GM18861 (cell line): ENCODE data around the gene UNC5A.

Experiments used
- ATAC-seq: cut with Tn5 transposase; IDR thresholded peaks from one replicate; pipeline ENCODE4 v1.9.1; 2021; ENCODE audit not compliant: unreplicated experiment

UNC5A gene

DNA sequence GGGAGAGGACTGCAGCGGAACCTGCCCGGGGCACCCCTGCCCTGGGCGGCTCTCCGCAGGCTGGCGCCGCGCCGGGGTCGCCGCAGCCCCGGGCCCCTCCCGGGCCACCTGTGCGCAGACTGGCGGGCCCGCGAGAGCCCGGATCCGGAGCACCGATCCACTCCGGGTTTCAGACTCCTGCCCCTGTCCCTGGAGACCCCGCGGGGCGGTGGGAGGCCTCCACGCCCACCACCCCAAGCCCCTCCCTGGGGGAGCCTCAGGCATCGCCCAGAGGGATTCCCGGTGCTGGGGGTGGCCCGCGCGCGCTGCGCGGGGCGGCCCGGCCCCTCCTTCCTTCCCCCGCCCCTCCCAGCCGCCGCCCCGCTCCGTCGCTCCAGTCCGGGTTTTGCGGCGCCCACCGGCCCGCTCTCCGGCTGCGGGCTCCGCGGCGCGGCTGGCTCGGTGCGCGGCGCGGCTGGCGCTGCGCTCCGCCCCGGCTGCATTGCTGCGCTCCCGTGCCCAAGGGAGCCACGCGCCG lies at the start of gene UNC5A:
TSS of gene UNC5A (plus strand) at position 479 of the 517 bp plus-strand sequence. CDS start 192 bp downstream, outside the sequence.
- no peak for ATAC-seq

DNA sequence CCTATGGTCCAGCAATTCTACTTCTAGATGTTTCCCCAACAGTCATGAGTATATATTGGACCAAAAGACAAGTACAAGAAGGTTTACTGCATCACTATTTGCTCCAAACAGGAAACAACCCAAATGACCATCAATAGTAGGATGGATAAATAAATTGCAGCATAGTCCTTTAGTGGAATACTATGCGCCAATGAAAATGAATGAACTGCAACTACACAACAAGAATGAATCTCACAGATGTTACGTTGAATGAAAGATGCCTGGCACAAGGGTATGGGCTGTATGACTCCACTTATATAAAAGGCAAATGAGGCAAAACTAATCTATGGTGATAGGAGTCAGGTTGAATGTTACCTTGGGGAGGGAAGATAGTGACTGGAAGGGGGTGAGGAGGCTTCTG lies 48.6 kb upstream of the UNC5A start:
- no peak for ATAC-seq

DNA sequence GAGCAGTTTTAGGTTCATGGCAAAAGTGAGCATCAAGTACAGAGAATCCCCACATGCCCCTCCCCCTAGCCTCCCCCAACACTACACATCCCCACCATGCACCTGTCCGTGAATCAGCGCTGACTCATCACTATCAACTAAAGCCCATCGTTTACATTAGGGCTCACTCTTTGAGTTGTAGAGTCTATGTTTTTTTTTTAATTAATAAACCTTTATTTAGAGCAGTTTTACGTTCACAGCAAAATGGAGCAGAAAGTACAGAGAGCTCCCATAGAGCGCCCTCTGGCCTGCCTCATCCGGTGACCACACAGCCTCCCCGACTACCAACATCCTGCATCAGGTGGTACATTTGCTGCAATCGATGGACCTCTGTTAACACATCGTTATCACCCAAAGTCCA lies 47.9 kb upstream of the UNC5A start:
- ATAC-seq, result no peak

DNA sequence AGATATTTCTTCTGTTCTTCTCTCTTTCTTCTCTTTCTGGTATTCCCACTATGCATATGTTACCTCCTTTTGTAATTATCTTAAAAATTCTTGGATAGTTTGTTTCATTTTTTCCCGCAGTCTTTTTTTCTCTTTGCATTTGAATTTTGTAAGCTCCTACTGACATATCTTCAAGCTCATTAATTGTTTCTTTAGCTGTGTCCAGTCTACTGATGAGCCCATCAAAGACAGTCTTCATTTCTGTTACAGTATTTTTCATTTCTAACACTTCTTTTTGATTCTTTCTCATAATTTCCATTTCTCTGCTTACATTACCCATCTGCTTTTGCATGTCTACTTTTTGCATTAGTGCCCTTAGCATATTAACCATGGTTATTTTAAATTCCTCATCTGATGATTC lies 44.7 kb upstream of the UNC5A start:
- ATAC-seq, result no peak

DNA sequence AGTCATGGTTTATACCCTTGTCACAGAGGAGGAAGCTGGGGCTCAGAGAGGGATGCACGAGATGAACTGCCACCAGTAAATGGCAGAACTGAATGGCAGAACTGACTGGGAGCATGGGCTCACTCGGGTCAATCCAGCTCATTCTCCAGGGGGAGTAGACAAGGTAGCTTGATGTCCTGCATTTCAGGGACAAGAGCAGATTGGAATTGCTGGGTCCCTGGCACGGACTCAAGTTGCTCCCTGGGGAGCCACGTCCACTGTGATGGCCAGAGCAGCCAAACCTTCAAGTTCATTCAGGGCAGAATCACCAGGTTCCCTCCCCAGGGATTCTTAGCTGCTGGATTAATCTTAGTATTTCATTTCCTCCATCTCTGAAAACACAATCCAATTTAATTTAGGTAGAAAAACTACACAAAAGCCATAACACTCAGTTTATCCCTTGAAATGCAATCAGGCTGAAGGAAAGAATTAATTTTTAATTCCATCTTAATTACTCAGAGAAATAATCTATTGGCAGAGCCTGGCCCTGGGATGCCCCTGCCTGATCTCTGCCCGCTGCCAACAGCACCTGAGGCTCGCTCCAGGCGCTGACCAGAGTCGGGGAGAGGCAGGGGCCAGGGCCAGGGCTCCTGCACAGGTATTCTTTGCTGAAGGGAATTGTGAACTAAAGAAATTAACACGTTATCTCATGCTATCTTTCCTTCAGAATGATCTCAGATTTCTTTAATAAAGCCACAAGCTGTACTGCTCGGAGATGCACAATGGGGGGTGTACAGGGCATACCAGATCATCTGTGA lies 42.0 kb upstream of the UNC5A start:
- no peak for ATAC-seq

DNA sequence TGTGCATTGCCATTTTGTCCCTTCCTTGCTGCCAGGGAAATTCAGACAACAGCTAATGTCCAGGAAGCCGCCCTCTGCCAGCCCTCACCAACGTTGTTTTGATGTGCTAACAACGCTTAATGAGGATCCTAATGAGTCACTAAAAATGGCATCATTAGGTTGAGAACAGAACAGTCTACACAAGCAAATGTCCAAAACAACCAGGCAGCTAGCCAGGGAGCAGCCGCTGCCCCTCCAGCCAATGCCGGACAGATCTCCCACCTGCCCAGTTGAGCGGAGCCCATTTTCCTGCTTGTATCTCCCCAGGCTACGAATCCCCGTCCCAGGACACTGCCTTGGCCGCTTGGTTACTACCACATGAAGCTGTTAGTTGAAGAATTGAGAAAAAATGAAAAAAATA lies 40.4 kb upstream of the UNC5A start:
- ATAC-seq, result no peak

DNA sequence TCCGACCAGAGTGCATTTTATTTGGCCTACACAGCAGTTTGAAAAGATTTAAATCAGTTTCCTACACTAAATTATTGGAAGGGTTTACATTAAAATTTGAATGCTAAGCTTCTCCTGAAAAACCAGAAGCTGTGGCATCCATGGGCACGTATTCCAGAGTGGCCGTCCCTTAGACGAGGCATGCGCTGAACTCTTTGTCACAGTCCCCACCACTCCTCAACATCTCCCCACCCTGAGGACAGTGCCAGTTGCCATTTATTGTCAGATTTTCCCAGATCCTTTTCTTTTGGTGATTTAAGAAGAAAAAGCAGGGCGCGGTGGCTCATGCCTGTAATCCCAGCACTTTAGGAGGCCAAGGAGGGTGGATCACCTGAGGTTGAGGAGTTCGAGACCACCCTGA lies 39.9 kb upstream of the UNC5A start:
- ATAC-seq, result no peak

DNA sequence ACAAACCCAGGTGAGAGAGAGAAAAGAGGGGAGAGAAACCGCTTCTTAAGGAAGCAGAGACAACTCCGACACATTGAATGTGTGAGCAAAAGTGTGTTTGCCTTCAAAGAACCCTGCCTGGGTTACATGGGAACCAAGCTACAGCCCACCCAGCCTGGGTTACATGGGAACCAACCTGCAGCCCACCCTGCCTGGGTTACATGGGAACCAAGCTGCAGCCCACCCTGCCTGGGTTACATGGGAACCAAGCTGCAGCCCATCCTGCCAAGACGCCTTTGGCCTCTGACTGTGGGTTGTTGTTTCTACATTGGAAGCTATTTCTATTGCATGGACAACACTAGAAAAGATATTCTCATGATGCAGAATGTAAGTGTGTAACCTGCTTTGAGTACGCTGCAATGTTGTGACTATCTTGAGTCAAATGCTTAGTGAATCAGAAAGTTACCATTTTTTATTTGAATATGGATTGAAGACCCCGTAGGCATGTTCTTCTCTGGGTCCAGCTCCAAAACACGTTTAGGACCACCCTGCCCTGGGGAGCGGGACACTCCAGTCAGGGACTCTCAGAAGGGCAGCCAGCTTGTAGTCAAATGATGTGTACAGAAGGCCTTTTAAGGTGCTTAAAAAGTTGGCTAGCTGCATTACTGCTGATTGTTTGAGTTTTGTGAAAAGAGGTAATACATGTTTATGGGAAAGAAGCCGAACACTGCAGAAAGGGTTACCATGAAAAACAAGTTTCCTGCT lies 39.1 kb upstream of the UNC5A start:
- no peak for ATAC-seq

DNA sequence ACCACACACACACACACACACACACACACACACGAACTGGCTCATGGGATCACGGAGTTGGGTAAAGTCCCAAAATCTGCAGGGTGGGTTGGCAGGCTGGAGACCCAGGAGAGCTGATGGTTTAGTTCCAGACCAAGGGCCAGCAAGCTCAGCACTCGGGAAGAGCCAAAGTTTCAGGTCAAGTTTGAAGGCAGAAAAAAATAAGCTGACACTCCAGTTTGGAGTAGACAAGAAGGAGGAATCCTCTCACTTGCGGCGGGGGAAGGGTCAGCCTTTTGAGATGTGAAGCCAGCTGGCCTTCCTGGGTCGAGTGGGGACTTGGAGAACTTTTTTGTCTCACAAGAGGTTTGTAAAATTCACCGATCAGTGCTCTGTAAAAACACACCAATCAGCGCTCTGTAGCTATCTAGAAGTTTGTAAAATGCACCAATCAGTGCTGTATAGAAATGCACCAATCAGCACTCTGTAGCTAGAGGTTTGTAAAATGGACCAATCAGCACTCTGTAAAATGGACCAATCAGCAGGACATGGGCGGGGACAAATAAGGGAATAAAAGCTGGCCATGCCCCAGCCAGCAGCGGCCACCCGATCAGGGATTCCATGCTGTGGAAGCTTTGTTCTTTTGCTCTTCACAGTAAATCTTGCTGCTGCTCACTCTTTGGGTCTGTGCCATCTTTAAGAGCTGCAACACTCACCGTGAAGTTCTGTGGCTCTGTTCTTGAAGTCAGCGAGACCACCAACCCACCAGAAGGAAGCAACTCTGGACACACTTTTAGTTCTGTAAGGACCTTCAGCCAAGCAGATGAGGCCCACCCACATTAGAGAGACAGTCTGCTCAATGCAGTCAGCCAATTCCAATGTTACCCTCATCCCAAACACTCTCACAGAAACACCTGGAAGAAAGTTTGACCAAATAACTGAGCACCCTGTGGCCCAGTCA lies 37.8 kb upstream of the UNC5A start:
- no peak for ATAC-seq

DNA sequence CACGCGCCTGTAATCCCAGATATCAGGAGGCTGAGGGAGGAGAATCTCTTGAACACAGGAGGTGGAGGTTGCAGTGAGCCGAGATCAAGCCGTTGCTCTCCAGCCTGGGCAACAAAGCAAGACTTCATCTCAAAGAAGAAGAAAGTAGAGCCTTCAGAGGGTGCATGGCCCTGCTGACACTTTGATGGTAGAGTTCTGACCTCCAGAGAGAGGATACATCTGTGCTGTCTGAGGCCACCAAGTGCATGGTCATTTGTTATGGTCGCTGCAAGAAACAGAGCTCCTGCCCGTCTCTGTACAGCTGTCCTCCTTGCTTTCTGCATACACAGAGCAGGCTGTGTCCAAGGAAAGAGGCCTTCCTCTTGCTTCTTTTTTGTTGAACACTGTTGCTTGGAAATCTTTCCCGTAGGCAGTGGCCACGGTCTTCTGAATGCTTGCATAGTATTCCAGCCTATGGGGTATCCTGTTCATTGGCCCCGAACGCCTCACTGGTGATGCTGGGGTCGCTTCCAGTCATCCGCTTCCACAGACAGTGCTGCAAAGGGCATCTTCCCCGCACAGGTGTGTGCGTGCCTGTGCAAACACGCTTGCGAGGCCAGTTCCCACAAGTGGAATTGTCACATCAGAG lies 36.8 kb upstream of the UNC5A start:
- no peak for ATAC-seq

DNA sequence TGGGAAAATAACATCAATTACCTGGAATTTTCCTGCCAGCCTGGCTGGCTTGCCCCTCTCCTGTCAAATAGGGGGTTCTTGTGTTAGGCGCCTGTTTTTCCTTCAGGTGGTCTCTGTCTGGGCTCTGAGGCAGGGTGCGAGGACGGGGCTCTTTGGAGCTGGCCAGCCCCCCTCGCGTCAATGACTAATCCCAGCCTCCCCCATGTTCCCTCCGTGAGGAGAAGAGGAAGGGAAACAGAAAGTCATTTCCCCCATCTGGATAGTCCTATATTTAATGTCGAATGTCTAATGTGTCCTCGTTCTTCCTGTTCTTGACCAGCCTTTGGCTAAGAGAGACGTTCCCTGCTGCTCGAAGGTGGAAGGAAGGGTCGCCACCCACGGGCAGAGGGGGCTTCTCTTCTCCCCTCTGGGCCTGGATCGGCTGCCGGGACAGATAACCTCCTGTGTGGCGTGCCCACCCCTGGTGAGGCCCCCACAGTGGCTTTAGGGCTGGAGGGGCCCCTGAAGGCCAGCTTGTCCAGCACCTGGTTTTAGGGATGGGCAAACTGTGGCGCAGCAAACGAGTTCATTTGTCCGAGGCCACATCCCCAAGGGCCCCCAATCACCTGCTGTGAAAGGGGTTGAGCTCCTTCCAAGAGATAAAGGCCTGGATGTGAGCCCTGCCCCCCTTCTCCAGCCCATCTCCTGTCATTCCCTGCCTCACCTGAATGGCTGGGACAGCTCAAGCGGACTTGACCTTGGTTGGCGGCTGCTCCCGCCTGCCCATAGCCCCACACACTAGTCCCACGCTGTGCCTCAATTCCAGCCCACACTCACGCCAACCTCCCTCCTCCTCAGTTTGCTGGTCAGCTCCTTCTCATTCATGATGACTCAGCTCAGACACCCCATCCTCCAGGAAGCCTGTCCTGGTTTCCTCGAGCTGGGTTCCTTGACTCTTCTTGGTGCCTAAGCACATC lies 35.9 kb upstream of the UNC5A start:
- no peak for ATAC-seq

DNA sequence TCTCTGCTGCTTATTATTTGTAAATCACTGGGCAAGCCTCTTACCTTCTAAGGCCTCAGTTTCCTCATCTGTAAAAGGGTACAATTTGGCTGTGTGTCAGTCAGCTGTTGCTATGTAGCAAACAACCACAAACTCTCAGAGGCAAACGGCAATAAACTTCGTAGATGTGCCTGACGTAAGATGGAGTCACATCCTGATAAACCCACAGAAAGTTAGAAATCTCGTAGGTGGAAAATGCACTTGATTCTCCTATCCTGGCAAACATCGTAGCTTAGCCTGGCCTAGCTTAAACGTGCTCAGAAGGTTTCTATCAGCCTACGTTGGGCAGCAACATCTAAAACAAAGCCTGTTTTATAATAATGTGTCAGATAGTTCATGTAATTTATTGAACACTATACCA lies 35.0 kb upstream of the UNC5A start:
- no peak for ATAC-seq

DNA sequence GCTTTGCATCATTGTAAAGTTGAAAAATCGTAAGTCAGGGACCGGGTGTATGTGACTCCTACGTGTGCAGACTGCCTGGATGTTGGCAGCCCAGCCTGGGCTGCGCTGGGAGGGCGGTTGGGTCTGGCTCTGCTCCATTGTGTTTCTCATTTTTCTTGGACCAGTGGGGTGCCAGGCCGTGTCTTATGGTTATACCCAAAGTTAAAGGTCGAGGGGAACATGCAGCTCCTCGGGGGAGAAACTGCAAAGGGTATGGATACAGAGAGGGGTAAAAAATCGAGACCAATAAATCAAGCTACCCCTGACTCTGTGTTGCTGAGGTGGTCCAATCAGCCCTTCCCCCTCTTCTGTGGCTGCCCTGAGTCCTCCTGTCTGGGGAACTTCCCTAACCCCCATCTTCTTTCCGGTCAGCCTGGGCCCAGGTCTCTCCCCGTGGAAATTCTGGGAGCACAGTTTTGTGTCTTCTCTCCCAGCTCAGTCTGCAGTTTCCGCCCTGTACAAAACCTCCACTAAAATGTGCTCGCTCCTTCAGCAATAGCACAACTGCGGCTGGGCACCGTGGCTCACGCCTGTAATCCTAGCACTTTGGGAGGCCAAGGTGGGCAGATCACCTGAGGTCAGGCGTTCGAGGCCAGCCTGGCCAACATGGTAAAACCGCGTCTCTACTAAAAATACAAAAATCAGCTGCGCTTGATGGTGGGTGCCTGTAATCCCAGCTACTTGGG lies 34.1 kb upstream of the UNC5A start:
- no peak for ATAC-seq

DNA sequence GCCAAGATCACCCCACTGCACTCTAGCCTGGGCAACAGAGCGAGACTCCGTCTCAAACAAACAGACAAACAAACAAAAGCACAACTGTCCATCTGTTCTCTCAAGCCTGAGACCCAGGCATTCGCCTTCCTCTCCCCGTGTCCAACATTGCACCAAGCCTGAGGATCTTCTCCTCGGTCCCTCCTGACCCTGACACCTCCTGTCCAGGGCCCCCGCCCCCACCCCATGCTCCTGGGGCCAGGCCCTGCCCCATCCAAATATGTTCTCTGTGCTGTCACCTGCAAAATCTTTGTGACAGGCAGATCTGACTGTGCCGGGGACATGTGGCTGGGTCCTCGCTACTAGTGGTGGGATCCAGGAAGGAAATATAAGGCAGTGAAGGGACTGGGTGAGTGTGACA lies 33.4 kb upstream of the UNC5A start:
- ATAC-seq, result no peak

DNA sequence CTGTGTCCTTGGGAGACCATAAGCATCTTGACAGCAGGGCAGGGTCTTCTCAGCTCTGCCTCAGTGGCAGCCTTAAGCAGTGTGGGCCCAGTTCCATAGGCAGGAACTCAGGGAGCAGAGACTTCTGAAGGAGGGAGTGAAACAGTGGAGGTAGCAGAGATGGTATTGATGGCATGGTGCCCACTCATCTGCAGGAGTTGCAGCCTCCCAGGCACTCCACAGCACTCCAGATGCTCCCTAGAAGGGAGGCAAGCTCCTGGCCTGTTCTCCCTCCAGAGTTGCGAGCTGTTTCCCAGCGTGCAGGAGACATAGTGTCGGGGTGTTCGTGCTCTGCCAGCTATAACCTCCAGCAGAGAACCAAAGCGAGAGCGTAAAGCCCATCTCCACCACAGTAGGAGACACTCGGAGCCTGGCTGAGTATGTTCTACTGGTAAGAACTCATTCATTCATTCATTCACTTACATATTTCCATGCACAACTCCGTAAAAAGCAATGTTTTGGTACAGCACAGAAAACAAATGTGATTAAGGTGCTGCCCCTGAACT lies 31.4 kb upstream of the UNC5A start:
- no peak for ATAC-seq

DNA sequence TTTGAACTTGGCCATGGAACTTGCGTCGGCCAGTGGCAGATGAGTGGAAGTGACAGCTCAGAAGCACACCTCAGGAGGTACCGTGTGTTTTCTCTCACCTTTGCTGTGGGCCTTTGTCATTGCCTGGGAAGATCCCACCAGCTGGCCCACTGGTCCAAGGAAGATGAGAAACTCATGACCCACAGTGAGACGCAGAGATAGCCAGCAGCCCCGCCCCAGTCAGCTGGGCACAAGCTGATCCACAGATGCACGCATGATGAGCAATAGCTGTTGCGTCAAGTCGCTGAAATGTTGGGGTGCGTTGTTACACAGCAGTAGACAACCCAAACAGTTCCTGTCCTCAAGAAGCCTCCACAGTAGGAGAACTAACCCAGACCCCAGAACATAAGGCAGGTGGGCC lies 30.8 kb upstream of the UNC5A start:
- ATAC-seq, result no peak

DNA sequence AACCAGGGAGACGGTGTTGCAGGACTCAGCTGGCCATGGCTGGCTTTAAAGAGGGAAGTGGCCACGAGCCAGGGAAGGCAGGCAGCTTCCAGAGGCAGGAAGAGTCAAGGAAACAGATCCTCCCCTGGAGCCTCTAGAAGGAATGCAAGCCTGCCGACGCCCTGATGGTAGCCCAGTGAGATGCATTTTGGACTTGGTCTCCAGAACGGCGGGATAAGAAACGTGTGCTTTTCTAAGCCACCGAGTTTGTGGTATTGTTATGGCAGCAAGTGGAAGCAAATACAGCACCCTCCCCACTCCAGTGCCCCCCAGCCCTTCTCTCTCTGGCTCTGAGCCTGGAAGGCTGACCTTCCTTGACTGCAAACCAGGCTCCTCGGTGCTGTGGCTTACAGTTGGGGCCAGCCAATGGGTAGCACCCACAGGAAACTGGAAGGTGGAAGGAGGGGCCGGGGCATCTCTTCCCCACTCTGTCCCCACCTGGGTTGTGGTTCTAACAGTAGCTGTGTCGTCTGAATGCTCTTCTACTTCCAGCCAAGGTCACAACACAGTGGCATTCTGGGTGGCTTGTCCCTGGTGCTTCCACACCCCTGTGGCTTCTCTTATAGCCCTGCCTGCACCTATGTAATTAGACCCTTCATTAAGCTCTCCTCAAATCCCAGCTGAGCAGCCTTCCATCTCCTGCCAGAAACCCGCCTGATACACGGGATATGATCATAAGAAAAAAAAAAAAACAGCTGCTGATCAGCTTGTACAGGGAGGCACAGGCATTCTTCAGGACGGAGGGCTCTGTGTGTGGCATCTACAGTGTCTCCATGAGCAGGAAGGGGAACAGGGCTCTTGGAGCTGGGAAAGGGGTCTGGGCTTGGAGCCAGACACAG lies 29.9 kb upstream of the UNC5A start:
- no peak for ATAC-seq

DNA sequence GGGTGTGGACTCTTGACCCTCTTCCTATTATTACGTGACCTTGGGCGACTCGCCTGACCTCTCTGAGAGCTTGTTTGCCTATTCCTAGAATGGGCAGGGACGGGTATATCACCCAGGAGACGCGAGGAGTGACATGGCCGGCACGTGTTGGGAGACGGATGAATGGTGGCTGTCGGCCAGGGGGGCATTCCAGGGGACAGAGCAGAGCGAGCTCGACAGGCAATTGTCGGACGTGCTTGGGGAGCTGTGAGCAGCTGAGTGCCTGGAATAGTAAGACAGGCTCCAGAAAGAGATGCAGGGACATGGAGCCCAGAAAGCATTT lies 29.3 kb upstream of the UNC5A start:
- ATAC-seq, result no peak
